NCI-H524 treated with DMSO at 0.1 percent for 48 hours (cell line): ENCODE results near the gene REPIN1.

Experiments used
- DNase-seq: peaks from one replicate; lab custom pipeline; 2025; lab: John Stamatoyannopoulos, UW

REPIN1 gene

GRCh38 chr7:150368096-150368883 lies at the start of gene REPIN1:
REPIN1 (plus strand) TSS chr7:150368822; CDS start chr7:150369712, 890 bp downstream.
- peak; percentile 56 for DNase-seq

GRCh38 chr7:150321788-150322113 lies 46.9 kb upstream of the REPIN1 start:
- DNase-seq = no peak

- no peak for DNase-seq
Observed at GRCh38 chr7:150322114-150322832, 46.3 kb upstream of the REPIN1 start.

GRCh38 chr7:150322833-150323681 lies 45.6 kb upstream of the REPIN1 start, which contains the start of the genes ACTR3C and LRRC61:
ACTR3C (minus strand) TSS chr7:150323545; CDS start chr7:150295296, 28,249 bp downstream.
LRRC61 (plus strand) TSS chr7:150323355; CDS start chr7:150336862, 13,507 bp downstream.
- peak; percentile 31 for DNase-seq

- no peak for DNase-seq
Observed at GRCh38 chr7:150323682-150324372, 44.8 kb upstream of the REPIN1 start.

- DNase-seq = no peak
Observed at GRCh38 chr7:150324373-150324961, 44.2 kb upstream of the REPIN1 start.

- DNase-seq = no peak
Observed at GRCh38 chr7:150325110-150325611, 43.5 kb upstream of the REPIN1 start.

GRCh38 chr7:150325901-150326300 lies 42.7 kb upstream of the REPIN1 start:
- no peak for DNase-seq

GRCh38 chr7:150326657-150327268 lies 41.9 kb upstream of the REPIN1 start:
- no peak for DNase-seq

- DNase-seq = no peak
Observed at GRCh38 chr7:150327308-150327707, 41.3 kb upstream of the REPIN1 start.

GRCh38 chr7:150329331-150330120 lies 39.1 kb upstream of the REPIN1 start:
- no peak for DNase-seq

GRCh38 chr7:150330211-150330885 lies 38.3 kb upstream of the REPIN1 start:
- DNase-seq = no peak

- no peak for DNase-seq
Observed at GRCh38 chr7:150332852-150333635, 35.6 kb upstream of the REPIN1 start.

- DNase-seq = no peak
Observed at GRCh38 chr7:150333659-150334058, 35.0 kb upstream of the REPIN1 start.

- no peak for DNase-seq
Observed at GRCh38 chr7:150334108-150334507, 34.5 kb upstream of the REPIN1 start.

GRCh38 chr7:150335108-150335773 lies 33.4 kb upstream of the REPIN1 start:
- DNase-seq = no peak

GRCh38 chr7:150335774-150336112 lies 32.9 kb upstream of the REPIN1 start:
- no peak for DNase-seq

GRCh38 chr7:150336746-150337145 lies 31.9 kb upstream of the REPIN1 start:
- DNase-seq = no peak
